Immature natural killer cell (primary cell): ENCODE results near the gene GRIA3. TPM values are rescaled to one million over a fixed set of nuclear protein-coding genes. Genes with fewer than 3 reads are reported as not detected.

Experiments used
- DNase-seq, 3 donors: peaks; one replicate each; pipeline ENCODE4 v3.0.0; 2022; ENCODE audit warnings: mixed read lengths in 1 of 3
- H3K27ac Mint-ChIP-seq, 6 donors: one replicate each; pipeline ENCODE4 v1.8.0; 2020; ENCODE audit warnings: mixed read lengths in 6 of 6, mild to moderate bottlenecking in 5 of 6, inconsistent platforms in 4 of 6, moderate library complexity in 3 of 6
- H3K27me3 Mint-ChIP-seq, 3 donors: one replicate each; pipeline ENCODE4 v1.8.0; 2020 to 2021; ENCODE audit warnings: low read depth in 3 of 3, mild to moderate bottlenecking in 3 of 3, mixed read lengths in 3 of 3, moderate library complexity in 3 of 3, inconsistent platforms in 1 of 3
- H3K36me3 Mint-ChIP-seq, 3 donors: one replicate each; pipeline ENCODE4 v1.8.0; 2020; ENCODE audit warnings: mixed read lengths in 3 of 3, inconsistent platforms in 2 of 3, mild to moderate bottlenecking in 2 of 3
- H3K4me1 Mint-ChIP-seq, 2 donors: one replicate each; pipeline ENCODE4 v1.8.0; 2020; ENCODE audit warnings: inconsistent platforms in 2 of 2, mild to moderate bottlenecking in 2 of 2, mixed read lengths in 2 of 2, moderate library complexity in 1 of 2
- H3K4me3 Mint-ChIP-seq, 5 donors: one replicate each; pipeline ENCODE4 v1.8.0; 2020; ENCODE audit warnings: mild to moderate bottlenecking in 5 of 5, mixed read lengths in 5 of 5, inconsistent platforms in 3 of 5, moderate library complexity in 3 of 5
- H3K9me3 Mint-ChIP-seq, 6 donors: one replicate each; pipeline ENCODE4 v1.8.0; 2020; ENCODE audit warnings: mild to moderate bottlenecking in 6 of 6, mixed read lengths in 6 of 6, inconsistent platforms in 4 of 6, moderate library complexity in 3 of 6
- polyA plus RNA-seq, 3 donors: library from polyadenylated mRNA; unstranded; fragments of 300-500 nt; fragmentation: Illumina TruSeq; gene quantifications; one replicate each; pipeline ENCODE4 v1.2.3, GENCODE V29; 2021

Gene GRIA3
- polyA plus RNA-seq, result not detected

- peaks cover 6 to 21% (median 6%) of the 10 kb centered on the region in 3 donors for H3K27me3 Mint-ChIP-seq
- no peak for DNase-seq
- H3K27ac Mint-ChIP-seq, result no peak within 1 kb of the TSS
- H3K4me3 Mint-ChIP-seq, result peak within 1 kb of the TSS in 3 of 5 donors; percentile 40 to 71 (median 64)
- peaks cover 0 to 4% (median 0%) of the 10 kb centered on the region in 6 donors for H3K9me3 Mint-ChIP-seq
- peaks cover 0 to 9% of the 10 kb centered on the region in 2 donors for H3K4me1 Mint-ChIP-seq
- peaks cover 0 to 3% (median 0%) of the 10 kb centered on the region in 3 donors for H3K36me3 Mint-ChIP-seq
These were observed at the start of gene GRIA3 for GRCh38 chrX:123184219-123184865. Gene GRIA3 (plus strand): TSS chrX:123184278. CDS start chrX:123184536, 258 bp downstream.

- H3K4me1 Mint-ChIP-seq, result no peaks in the 10 kb centered on the region
- H3K4me3 Mint-ChIP-seq, result no peak overlapping the region
- peaks cover 0 to 7% (median 4%) of the 10 kb centered on the region in 3 donors for H3K27me3 Mint-ChIP-seq
- no peaks in the 10 kb centered on the region for H3K36me3 Mint-ChIP-seq
- H3K27ac Mint-ChIP-seq, result no peak overlapping the region
- DNase-seq, result no peak
- H3K9me3 Mint-ChIP-seq, result peaks cover 0 to 4% (median 0%) of the 10 kb centered on the region in 6 donors
These were observed 45.6 kb upstream of the GRIA3 start for GRCh38 chrX:123138473-123138872.

GRCh38 chrX:123140454-123140853 lies 43.6 kb upstream of the GRIA3 start:
- Mint-ChIP-seq H3K9me3 (no peaks in the 10 kb centered on the region), H3K27me3 (peaks cover 0 to 5% (median 4%) of the 10 kb centered on the region in 3 donors), H3K4me1 (no peaks in the 10 kb centered on the region), H3K27ac (no peak overlapping the region), H3K4me3 (no peak overlapping the region), H3K36me3 (no peaks in the 10 kb centered on the region)
- DNase-seq, result no peak

GRCh38 chrX:123140904-123141303 lies 43.2 kb upstream of the GRIA3 start:
- Mint-ChIP-seq H3K4me3 (no peak overlapping the region), H3K27ac (no peak overlapping the region), H3K4me1 (no peaks in the 10 kb centered on the region), H3K9me3 (no peaks in the 10 kb centered on the region), H3K27me3 (peaks cover 0 to 5% (median 4%) of the 10 kb centered on the region in 3 donors), H3K36me3 (no peaks in the 10 kb centered on the region)
- DNase-seq, result no peak

GRCh38 chrX:123153846-123154335 lies 30.2 kb upstream of the GRIA3 start:
- Mint-ChIP-seq H3K9me3 (peaks cover 0 to 2% (median 0%) of the 10 kb centered on the region in 6 donors), H3K4me3 (no peak overlapping the region), H3K36me3 (no peaks in the 10 kb centered on the region), H3K4me1 (no peaks in the 10 kb centered on the region), H3K27ac (no peak overlapping the region), H3K27me3 (peaks cover 0 to 4% (median 1%) of the 10 kb centered on the region in 3 donors)
- no peak for DNase-seq

- Mint-ChIP-seq H3K27ac (no peak overlapping the region), H3K9me3 (peaks cover 0 to 2% (median 0%) of the 10 kb centered on the region in 6 donors), H3K27me3 (peaks cover 0 to 4% (median 3%) of the 10 kb centered on the region in 3 donors), H3K4me1 (no peaks in the 10 kb centered on the region), H3K4me3 (no peak overlapping the region), H3K36me3 (no peaks in the 10 kb centered on the region)
- no peak for DNase-seq
These were observed 28.8 kb upstream of the GRIA3 start for GRCh38 chrX:123155327-123155726.

- H3K36me3 Mint-ChIP-seq, result no peaks in the 10 kb centered on the region
- H3K27me3 Mint-ChIP-seq, result peaks cover 0 to 4% (median 3%) of the 10 kb centered on the region in 3 donors
- H3K4me3 Mint-ChIP-seq, result no peak overlapping the region
- no peak for DNase-seq
- H3K4me1 Mint-ChIP-seq, result no peaks in the 10 kb centered on the region
- no peaks in the 10 kb centered on the region for H3K9me3 Mint-ChIP-seq
- no peak overlapping the region for H3K27ac Mint-ChIP-seq
These were observed 26.5 kb upstream of the GRIA3 start for GRCh38 chrX:123157586-123157985.

- H3K36me3 Mint-ChIP-seq, result no peaks in the 10 kb centered on the region
- no peak for DNase-seq
- no peak overlapping the region for H3K27ac Mint-ChIP-seq
- no peaks in the 10 kb centered on the region for H3K9me3 Mint-ChIP-seq
- no peak overlapping the region for H3K4me3 Mint-ChIP-seq
- H3K27me3 Mint-ChIP-seq, result peaks cover 0 to 3% (median 0%) of the 10 kb centered on the region in 3 donors
- H3K4me1 Mint-ChIP-seq, result no peaks in the 10 kb centered on the region
These were observed 24.7 kb upstream of the GRIA3 start for GRCh38 chrX:123159403-123159802.

GRCh38 chrX:123167621-123168020 lies 16.5 kb upstream of the GRIA3 start:
- Mint-ChIP-seq H3K27ac (no peak overlapping the region), H3K27me3 (peaks cover 0 to 8% (median 1%) of the 10 kb centered on the region in 3 donors), H3K9me3 (peaks cover 0 to 3% (median 0%) of the 10 kb centered on the region in 6 donors), H3K4me3 (no peak overlapping the region), H3K4me1 (no peaks in the 10 kb centered on the region), H3K36me3 (peaks cover 0 to 4% (median 0%) of the 10 kb centered on the region in 3 donors)
- no peak for DNase-seq

GRCh38 chrX:123169247-123169901 lies 14.7 kb upstream of the GRIA3 start:
- no peaks in the 10 kb centered on the region for H3K4me1 Mint-ChIP-seq
- peaks cover 0 to 4% (median 0%) of the 10 kb centered on the region in 3 donors for H3K36me3 Mint-ChIP-seq

GRCh38 chrX:123170546-123170945 lies 13.5 kb upstream of the GRIA3 start:
- H3K27me3 Mint-ChIP-seq, result peaks cover 0 to 4% (median 3%) of the 10 kb centered on the region in 3 donors
- no peak overlapping the region for H3K27ac Mint-ChIP-seq
- H3K4me3 Mint-ChIP-seq, result no peak overlapping the region
- H3K9me3 Mint-ChIP-seq, result peaks cover 0 to 3% (median 0%) of the 10 kb centered on the region in 6 donors
- H3K36me3 Mint-ChIP-seq, result peaks cover 0 to 4% (median 0%) of the 10 kb centered on the region in 3 donors
- H3K4me1 Mint-ChIP-seq, result no peaks in the 10 kb centered on the region
- DNase-seq, result no peak

More at GRCh38 chrX:123169247-123169901, 14.7 kb upstream of the GRIA3 start:
- H3K27me3 Mint-ChIP-seq, result peaks cover 0 to 8% (median 1%) of the 10 kb centered on the region in 3 donors
- no peak overlapping the region for H3K4me3 Mint-ChIP-seq
- H3K27ac Mint-ChIP-seq, result no peak overlapping the region
- DNase-seq, result no peak
- H3K9me3 Mint-ChIP-seq, result peaks cover 0 to 3% (median 0%) of the 10 kb centered on the region in 6 donors

GRCh38 chrX:123171781-123172180 lies 12.3 kb upstream of the GRIA3 start:
- Mint-ChIP-seq H3K36me3 (no peaks in the 10 kb centered on the region), H3K4me1 (no peaks in the 10 kb centered on the region), H3K9me3 (peaks cover 0 to 1% (median 0%) of the 10 kb centered on the region in 6 donors), H3K27ac (no peak overlapping the region), H3K27me3 (peaks cover 0 to 5% (median 4%) of the 10 kb centered on the region in 3 donors), H3K4me3 (no peak overlapping the region)
- no peak for DNase-seq

GRCh38 chrX:123172869-123173268 lies 11.2 kb upstream of the GRIA3 start:
- Mint-ChIP-seq H3K4me1 (no peaks in the 10 kb centered on the region), H3K36me3 (no peaks in the 10 kb centered on the region), H3K9me3 (peaks cover 0 to 1% (median 0%) of the 10 kb centered on the region in 6 donors), H3K27me3 (peaks cover 0 to 5% (median 4%) of the 10 kb centered on the region in 3 donors), H3K4me3 (no peak overlapping the region), H3K27ac (no peak overlapping the region)
- no peak for DNase-seq

GRCh38 chrX:123173833-123174232 lies 10.2 kb upstream of the GRIA3 start:
- no peak for DNase-seq
- no peak overlapping the region for H3K4me3 Mint-ChIP-seq
- no peaks in the 10 kb centered on the region for H3K4me1 Mint-ChIP-seq

More at GRCh38 chrX:123173833-123174232, 10.2 kb upstream of the GRIA3 start:
- Mint-ChIP-seq H3K9me3 (peaks cover 0 to 1% (median 0%) of the 10 kb centered on the region in 6 donors), H3K27me3 (peaks cover 0 to 5% (median 4%) of the 10 kb centered on the region in 3 donors), H3K27ac (no peak overlapping the region), H3K36me3 (no peaks in the 10 kb centered on the region)
